Activated CD4-positive, alpha-beta T cell treated with anti-CD3 and anti-CD28 coated beads for 4 hours (primary cell): ENCODE measurements around the gene SELENOK.

Experiments
- DNase-seq, 2 donors: peaks; one replicate each; pipeline ENCODE4 v3.0.0-alpha.2; 2020

The SELENOK gene

DNA sequence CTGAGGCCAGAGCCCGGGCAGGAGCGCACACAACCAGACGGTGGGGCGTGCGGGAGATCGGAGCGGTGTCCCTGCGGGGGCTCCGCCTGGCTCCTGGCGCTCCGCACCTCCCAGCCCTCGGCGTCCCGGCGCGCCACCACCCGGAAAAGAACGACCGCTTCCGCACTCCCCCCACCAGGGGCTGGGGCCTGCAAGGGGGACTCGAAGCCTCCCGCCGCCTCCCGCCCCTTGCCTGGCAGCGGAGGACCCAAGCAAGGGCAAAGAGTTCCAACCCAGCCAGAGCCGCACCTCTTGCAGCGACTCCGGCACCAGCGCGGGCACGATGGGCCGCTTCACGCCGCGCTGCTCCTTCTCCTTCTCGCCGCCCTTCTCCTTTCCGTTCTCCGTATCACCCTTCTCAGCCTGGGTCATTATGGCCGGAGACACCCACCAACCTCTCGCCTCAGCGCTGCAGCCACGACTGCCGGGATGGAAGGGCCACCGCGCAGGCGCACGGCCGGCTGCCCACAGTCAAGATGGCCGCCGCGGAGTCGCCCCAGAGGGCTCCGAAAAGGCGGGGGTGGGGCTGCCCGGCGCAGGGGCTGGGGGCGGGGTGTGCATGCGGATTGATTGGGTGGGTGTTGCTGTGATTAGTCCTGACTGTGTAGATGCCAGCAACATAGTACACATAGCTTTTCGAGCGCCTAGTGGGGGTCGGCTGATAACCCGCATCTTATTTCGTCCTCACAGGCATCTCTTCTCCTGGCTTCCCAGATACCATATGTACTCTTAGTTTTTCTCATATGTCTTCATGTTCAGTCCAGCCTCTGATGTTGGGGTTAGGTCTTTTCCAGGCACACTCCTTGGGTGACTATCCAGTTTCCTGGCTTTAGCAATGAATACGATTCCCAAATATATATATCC is 9.7 kb downstream of the SELENOK start, which contains the start of gene ACTR8:
ACTR8 (minus strand) TSS at position 462 of the 903 bp plus-strand sequence; CDS start at position 411, 51 bp downstream.
- peak; percentile 85 to 88 for DNase-seq

DNA sequence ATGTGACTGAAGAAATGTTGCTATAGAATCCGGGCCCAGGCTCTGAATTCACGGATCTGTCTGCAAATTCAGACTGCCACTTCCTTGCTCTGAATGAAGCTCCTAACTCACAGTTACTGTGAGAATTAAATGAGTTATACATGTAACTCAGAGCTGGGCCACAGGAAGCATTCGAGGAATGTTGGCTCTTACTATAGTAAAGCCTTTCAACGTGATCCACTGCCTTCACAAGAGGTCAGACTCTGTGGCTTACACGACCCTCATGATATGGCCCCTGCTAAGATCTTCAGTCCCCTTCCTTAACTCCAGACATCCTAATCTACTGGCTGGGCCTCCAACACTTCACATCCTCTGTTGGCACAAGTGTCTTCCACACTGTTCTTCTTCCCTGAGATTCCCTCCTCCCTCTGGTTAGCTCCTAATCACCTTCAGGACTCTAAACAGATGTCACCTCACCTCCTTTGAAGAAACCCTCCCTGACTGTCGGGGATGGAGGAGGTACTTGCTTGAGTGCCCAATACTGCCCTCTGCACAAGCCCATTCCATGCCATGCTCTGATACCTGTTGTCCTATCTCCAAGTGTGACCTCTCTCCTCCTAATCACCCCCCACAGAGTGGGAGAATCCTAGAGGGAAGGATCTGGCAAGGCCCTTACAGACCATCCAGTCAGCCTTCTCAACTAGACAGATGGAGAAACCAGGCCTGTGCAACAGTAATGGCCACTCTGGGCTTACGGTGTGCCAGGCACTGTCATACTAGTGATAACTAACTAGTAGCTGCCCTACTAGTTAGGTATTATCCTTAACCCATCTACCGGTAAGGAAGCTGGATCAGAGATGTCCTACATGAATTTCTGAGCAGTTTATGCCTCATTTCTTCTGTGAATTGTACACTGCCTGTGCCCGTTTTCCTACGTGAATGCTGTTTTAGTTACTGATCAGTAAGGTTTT is 11.0 kb downstream of the SELENOK start:
- DNase-seq: no peak

DNA sequence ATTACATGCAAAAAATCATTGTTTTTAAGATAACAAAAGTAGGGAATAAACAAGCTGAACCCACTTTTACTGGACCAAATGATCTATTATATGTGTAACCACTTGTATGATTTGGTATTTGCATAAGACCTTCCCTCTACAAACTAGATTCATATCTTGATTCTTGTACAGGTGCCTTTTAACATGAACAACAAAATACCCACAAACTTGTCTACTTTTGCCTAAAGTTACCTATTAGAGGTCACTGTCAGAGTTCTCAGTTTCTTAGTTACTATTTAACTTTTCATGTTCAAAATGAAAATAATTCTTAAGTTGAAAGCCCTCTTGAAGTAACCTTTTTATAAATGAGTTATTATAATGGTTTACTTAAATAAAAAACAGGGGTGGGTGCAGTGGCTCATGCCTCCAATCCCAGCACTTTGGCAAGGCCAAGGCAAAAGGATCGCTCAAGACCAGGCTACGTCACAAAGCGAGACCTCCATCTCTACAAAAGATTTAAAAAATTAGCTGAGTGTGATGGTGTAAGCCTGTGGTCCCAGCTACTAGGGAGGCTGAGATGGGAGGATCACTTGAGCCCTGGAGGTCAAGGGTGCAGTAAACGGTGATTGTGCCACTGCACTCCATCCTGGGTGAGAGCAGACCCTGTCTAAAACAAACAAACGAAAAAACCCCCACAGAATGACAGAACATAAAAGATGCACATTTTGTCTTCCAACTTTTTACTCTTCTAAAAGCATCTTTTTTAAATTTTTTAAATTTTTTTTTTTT is 25.7 kb downstream of the SELENOK start:
- no peak for DNase-seq

DNA sequence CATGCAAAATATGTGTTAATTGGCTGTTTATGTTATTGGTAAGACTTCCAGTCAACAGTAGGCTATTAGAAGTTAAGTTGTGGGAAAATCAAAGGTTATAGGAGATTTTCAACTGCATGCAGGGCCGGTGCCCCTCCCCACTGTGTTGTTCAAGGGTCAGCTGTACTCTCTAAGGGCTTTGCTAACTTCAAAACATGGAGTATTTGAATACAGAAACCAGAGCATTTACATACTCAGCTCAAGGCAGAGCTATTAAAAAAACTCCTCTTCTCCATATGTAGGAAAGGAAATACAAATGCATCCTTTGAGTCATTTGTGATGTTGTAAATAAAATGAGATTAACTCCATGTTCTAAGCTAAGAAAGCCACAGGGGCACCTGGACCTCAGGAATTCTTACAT is 28.5 kb downstream of the SELENOK start:
- DNase-seq: no peak

DNA sequence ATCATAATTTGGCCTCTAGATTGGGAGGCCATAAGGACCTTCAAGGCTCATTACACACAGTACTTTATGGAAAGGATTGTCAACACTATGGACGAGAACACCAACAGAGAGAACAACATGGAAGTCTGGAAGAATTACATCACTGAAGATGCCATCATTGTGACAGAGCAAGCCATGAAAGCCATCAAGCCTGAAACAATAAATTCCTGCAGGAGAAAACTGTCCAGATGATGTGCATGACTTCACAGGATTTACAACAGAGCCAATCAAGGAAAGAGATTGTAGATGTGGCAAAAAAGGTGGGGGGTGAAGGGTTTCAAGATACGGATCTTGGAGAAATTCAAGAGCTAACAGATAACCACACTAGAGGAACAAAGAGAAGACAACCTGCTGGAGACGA is 29.4 kb downstream of the SELENOK start:
- DNase-seq: no peak

DNA sequence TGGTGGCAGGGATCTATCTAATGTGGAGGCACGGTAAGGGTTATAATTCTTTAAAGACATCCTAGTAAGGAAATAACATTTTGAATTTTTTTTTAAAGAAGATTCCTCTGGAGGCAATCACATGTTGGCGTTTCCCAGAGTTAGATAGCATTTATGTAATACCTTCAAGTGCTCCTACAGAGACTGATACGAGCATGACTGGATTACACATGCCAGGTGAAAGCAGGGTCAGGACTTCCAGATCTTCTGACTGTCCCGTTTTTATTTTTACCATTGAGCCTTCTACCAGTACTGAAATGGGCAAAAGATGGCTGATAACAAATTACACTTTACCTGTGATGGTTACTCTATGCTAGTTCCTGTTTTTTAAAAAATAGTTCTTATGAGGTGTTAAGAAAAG is 31.5 kb downstream of the SELENOK start:
- no peak for DNase-seq

DNA sequence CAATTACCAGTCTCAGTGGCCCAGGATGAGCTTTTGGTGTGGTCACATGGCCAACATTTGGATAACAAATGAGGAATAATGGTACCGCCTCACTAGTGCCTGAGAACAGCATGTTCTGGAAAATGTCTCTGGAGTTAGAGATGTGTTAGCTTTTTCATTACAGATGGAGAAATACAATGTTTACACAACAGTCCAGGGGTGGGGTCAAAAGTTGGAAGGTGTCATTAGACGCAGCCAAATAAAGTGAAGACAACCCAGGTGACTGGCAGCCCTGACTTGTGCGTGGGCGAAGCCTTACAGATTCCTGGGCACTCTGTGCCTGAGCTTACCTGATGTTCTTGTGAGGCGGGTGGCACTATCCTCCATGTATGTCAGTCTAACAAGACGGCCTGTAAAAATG is 32.5 kb downstream of the SELENOK start:
- no peak for DNase-seq

DNA sequence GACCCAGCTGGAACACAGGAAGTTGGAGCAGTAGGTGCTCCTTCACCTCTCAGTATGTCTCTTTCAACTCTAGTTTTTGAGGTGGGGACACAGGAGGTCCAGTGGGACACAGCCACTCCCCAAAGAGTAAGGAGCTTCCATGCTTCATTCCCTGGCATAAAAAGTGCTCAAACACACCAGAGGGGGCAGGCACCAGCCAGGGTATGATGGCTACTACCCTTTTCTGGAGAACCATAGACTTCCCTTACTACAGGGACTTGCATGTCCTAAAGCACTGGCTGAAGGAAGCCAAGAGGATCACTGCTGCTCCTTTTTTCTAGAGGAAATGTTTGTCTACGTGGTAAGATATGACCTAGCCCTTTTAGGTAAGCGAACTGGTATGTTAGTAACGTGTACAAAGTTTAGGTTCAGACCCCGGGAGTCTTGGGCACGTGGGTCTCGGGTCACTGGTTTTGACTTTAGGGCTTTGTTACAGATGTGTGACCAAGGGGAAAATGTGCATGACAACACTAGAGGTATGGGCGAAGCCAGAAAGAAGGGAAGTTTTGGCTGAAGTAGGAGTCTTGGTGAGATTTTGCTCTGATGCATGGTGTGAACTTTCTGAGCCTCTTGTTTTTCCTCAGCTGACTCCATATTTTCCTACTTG is 33.4 kb downstream of the SELENOK start:
- DNase-seq: no peak

DNA sequence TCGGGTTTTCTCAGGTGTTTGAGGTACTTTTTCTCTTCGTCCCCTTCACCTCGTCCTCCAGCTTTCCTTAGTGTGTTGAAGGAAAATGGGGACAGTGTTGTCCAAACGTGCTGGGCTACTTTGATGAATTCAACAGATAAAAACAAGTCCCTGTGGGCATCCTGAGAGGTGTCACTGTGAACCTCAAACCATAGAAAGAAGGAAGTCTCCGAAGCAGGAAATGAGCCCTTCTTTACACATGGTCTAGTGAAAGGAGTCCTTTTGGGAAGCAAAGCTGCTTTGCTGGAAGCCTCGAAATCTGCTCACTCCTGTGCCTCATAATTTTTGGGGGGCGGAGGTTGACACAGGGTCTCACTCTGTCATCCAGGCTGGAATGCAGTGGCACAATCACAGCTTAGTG is 34.7 kb downstream of the SELENOK start:
- no peak for DNase-seq

DNA sequence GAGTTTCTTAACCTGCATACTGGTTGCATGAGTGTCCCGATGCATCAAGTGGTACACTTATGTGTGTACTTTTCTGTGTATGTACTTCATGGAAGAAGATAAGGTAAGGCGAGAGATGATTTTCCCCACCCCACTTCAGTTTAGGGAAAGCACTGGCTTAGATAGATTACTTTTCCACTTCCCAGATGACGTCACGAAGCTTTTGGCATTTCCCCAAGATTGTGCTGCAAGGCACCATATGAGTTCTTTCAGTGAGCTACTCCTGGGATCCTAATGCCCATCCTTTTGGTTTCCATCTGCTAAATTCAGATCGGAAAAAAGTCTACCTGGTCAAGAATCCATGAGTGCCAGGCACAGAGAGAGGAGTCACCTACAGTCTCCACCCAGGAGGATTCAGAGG is 40.8 kb downstream of the SELENOK start:
- DNase-seq: no peak

DNA sequence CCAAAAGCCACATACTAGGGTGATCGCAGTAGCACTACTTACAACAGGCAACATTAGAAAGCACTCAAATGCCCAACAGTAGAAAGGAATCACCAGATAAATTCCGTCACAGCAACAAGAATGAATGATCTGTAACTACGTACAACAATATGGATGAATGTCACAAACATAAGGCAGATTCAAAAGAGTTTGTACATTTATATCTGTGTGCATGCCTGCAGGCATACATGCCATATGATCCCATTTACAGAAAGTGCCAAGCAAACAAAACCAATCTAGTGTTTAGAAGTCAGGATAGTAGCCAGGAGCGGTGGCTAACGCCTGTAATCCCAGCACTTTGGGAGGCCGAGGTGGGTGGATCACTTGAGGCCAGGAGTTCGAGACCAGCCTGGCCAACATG is 41.7 kb downstream of the SELENOK start:
- DNase-seq: no peak

DNA sequence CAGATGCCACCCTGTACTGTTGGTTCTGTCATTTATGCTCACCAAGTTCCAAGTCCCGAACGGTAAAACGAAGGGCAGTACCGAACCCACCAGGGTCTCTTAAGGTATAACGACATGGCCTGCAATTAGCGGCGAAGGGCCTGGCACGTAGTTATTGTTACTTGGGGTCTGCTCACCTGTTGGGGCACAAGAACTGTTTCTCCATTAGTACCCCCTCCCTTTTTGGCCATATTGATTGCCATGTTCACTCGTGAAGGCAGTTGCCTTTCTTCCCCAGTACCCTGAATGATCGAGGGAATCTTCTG is 44.9 kb downstream of the SELENOK start:
- no peak for DNase-seq

DNA sequence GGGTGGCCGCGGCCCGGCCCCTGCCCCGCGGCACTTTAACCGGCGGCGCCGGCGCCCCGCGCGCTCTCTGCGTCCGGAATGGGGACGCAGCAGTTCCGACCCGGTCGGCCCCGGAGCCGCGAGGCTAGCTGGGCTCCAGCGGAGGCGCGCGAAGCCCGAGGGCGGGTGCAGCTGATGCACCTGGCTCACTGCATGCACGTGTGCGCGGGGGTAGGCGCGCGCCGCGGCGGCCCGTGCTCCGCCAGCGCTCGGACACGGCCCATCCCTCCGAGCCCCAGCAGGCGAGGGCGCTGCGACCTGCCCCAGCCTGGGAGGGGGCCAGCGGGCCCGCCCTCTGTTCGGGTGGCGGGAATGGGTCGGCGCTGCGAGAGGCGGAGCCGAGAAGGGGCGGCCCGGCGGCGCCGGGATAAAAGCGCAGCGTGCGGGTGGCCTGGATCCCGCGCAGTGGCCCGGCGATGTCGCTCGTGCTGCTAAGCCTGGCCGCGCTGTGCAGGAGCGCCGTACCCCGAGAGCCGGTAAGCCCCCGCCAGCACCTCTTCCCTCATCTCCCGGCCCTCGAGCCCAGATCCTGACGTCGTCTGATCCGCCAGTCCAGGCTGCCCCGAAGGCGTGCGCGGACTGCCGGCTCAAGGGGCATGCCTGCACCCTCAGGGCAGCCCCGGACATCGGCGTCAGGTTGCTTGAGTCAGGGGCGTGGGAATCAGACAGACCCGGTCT is 45.4 kb downstream of the SELENOK start, which contains the start of the genes CHDH and IL17RB:
CHDH (minus strand) TSS at position 286 of the 717 bp plus-strand sequence. CDS start 22,411 bp downstream, outside the sequence.
IL17RB (plus strand) TSS at position 435 of the 717 bp plus-strand sequence; CDS start at position 456, 21 bp downstream.
- no peak for DNase-seq

DNA sequence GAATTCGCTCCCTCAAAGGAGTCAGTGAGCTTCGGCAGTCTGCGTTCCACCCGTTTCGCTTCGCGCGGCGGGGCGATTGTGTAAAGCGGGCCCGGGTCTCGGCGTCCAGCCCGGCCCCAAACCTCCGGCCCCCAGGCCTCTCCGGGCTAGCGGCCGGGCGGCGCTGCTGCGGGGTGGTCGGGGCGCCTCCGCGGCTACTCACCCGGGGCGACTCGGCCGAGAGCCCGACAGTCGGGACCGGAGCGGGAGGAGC is 45.9 kb downstream of the SELENOK start:
- no peak for DNase-seq

DNA sequence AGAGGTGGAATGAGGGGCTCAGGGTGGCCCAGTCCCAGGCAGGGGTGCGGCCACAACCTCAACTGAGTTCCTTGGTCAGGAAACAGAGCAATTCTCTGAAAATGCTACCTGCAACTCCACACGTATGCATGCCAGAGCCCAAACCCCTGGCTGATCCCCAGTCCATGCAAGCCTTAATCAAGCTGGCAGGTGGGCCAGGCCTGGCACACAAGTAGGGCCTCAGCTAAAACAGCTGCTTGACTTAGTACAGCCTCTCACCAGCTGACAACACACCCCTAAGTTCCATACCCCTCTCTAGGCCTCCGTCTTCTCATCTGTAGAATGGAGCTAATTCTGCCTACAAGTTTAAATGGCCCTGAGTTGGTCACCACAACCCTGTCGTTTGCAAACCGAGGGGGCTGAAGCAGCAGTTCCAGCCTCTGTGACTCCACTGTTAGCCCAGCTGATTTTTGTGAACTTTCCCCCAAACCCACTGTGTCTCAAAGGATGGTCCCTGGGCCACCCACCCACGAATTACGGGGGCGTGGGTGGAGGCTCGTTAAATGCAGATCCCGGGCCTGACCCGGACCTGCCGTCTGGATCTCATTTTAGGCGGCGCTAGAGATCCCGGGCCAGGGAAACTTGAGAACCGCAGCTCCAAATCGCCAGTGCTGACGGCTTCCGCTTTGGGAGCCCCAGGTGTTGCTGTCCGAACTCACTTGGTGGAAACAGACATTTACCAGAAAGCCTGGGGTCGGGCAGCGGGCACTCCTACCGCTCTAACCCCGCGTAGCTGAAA is 46.4 kb downstream of the SELENOK start:
- DNase-seq: no peak

DNA sequence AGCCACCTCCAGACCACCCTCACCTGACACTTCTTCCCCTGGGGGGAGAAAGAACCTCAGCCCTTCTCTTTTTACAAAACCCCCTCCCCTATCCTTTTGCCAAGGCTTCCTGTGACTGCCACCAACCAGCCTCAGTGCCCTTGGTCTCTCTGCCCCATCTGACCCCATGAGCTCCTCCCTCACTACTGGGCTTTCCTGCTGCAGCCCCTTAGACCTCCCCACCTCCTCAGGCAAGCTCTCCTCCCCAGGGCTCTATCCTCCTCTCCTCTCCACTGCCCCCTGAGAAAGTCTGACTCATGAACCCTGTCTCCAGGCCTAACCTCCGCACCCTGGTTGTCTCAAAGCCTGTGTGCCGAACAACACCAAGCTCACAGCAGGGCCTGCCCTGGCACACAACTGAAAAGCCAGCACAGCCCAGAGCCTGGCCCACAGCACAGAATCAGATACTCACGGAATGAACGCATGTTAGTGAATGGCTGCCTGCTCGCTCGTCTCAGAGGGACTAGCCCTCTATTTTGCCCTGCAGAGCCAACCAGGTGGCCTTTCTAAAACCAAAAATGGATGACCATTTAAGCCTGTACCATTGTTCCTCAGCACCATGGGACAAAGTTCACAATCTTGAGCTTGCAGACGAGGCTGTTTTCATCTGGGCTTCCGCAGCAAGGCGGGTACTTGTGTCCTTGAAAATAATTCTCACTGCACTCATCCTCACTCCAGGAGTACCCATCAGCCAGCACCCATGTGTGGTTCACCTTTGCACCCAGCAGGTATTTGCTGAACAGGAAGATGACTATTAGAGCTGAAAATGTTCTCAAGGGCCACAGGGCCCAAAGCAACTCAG is 47.2 kb downstream of the SELENOK start:
- DNase-seq: no peak

DNA sequence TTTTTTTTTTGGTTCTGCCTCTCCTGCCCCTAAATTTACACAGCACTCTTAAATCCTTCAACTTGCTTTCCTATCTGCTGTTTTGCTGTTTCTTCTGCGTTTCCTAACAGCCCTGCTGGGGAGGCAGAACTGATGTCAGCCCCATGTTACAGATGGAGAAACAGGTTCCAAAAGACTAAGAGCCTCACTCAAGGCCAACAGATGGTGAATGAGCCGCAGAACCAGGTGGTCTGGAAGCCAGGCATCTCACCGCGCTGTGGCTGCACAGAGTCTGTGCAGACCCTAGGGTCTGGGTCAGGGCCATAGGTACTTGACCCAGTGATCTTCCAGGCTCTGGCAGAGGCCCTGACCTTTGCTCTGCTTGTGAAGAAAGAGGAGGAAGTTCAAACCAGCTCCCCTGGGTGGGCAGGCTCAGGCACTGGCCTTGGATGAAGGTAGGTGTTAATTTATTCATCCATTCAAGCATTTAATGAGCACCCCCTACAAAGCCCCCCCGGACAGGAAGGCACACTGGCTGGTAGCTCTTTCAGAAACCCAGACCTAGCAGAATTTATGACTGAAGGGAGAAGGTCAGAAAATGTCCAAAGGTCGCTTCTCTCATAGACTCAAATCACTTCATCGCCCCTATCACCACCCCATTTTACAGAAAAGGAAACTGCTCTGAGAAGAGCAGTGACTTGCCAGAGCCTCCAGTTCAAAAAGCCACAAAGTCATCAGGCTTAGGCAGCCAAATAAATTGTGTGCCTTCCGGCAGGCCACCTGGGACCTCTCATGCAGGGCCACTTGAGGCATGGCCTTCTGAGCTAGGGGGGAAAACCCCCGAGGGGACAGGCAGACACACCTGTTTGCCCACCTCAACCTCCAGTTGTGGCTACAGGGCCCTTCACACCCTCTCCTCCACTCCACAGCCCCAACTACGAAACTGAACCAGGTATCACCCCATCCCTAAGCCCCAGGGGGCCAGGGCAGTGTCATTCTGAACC is 48.2 kb downstream of the SELENOK start:
- DNase-seq: no peak

DNA sequence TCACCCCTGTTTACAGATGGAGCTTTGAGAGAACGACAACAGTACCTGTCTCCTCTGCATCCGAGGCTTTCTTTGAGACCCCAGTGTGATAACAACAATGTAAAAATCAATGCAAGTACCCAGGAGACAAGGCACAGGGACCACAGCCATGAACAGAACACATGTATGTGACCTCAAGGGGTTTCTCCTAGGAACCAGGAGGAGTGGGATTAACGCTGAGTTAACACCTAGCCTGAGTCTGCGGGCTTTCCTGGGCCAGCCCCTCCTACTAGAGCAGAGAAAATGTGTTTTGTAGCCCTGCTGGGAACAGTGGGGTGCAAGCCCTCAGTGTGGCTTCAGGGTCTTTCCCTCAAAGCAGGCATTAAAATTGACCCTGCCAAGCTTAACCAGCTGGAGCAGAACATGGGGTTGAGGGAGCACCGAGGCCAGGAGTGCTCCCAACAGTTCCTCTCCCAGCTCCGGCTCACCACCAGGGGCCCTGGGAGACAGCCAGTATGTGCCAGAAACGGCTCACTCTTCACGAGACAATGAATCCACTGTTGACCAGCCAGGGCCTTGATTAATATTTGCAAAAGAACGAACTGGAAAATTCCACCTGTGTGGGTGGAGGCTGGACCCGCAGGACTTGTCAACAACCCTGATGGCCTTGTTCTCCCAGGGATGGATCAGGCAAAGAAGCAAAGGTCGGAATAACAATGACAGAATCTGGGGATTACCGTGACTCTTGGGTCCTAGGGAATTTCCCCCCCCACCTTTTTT is 49.0 kb downstream of the SELENOK start:
- DNase-seq: no peak
